NCI-H345 (cell line): Measurements from ENCODE around the gene DOCK3.

ENCODE experiments used
- DNase-seq: peaks from one replicate; lab custom pipeline; 2025; lab: John Stamatoyannopoulos, UW

The DOCK3 gene

DNA sequence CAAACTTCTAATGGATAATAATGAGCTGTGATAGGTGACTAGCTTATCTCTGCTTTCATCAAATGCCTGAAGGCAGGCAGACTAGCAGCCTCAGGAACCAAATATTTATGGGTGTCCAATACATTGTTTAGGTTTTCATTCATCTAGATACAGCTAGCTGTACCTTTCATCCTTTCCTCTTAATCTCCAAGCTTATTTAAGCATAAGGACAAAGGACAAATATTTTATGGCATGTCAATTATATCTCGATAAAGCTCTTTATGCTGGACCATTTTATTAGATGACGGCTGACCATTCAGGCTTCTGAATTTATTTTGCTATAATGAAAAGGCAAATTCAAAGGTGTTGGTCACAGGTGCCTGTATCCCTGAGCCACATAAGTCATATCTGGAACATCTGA is 733.3 kb downstream of the DOCK3 start:
- no peak for DNase-seq

DNA sequence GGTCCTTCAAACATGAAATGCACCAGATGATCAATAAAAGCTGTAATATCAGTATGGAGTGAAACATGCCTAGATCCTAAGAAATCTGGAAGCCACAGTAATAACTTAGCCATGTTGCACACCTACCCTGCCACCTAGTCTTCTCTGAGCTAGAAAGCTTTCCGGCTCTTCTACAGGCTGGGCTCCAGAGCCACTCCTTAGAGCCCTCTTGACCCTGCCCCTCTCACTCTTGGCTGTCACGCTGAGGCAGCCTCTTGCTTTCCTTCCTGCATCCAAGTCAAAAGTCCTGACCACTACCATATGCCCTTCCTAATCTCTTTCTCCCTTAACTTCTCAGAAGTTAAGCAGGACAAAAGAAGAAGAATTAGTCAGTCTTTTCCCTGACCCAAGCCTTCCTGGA is 734.1 kb downstream of the DOCK3 start:
- no peak for DNase-seq

DNA sequence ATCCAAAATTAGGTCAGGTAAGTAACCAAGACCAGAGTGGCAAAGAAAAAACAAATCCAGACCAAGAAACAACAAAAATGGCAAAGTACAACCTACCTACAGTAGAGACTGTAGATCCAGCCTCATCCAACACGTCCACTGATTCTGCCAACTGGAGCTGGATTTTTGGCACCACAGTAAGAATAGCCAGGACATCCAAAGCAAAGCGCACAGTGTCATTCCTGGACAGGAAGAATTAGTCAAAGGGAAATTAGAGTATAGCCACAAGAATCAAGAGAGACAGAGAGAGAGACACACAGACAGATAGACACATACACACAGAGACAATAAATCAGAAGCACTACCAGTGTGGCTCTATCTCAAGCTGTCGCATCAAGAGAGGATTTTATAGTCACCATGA is 747.5 kb downstream of the DOCK3 start:
- DNase-seq: no peak

DNA sequence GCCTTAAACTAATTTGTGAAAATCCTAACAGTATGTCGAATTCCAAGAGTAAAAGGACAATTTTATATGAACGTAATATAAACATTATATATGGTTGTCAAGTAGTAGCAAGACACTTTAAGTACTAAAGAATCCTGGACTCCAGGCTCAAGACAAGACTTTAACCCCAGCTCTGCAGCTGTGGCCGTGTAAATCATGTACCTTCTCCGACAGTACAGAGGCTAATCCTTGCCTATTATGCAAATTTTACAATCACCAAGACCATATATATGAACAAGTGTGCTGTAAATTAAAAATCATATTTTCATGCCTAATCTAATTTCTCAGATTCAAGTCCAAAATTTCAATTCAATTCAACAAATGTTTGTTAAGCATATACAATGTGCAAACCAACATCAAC is 752.2 kb downstream of the DOCK3 start:
- no peak for DNase-seq

DNA sequence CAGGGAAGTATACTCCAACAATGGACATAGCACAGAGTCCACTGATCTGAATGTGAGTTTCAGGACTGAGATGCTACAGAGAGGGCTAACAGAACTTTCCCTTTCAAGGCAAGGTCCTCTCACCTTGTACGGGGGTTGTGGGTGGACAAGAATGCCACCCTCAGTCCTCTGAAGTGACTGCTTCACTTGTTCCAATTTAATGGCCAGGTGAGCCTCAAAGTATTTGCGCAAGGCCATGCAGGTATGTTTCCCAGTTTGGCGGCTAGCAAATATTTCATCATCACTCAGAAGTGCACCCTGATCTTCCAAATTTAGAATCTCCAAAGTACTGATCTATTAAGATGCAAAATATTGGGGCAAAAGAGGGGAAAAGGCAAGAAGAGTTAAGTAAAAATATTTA is 754.4 kb downstream of the DOCK3 start:
- no peak for DNase-seq
